ENCODE data around the gene CTNND2. TPM values are rescaled to one million over a fixed set of nuclear protein-coding genes. Genes with fewer than 3 reads are reported as not detected.

CTNND2 gene
- total RNA-seq, 4 donors from 2014 or later, result 8.3 TPM; not detected in 3

DNA sequence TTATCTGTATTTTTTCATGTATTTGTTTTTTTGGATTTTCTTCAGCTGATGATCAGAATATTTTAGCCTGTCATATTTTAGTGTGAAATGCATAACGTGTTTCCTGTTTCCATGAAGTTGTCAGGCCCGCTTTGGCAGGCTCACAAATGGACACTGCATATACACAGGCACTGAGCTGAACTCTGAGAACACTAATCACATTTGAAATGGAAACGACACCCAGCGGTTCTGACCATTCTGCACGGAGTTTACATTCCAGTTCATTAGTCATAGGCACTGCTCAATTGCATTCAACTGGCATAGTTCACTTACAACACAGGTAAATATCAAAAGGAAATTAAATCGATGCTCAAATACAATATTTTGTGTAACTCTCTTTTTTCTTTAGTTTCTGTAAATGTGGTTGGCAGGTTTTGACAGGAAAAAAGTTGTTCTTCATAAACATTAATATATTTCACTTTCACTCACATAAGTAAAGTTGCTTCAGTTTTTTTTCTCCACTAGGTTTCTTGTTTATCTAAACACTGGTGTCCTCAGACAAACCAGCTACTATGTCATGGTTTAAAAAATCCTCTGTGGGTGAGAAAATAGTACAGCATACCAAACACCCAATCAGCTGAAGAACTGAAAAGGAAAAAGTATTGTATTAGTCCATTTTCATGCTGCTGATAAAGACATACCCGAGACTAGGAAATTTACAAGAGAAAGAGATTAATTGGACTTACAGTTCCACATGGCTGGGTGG is 584.2 kb downstream of the CTNND2 start:
- TF ChIP-seq, protein P1, sequence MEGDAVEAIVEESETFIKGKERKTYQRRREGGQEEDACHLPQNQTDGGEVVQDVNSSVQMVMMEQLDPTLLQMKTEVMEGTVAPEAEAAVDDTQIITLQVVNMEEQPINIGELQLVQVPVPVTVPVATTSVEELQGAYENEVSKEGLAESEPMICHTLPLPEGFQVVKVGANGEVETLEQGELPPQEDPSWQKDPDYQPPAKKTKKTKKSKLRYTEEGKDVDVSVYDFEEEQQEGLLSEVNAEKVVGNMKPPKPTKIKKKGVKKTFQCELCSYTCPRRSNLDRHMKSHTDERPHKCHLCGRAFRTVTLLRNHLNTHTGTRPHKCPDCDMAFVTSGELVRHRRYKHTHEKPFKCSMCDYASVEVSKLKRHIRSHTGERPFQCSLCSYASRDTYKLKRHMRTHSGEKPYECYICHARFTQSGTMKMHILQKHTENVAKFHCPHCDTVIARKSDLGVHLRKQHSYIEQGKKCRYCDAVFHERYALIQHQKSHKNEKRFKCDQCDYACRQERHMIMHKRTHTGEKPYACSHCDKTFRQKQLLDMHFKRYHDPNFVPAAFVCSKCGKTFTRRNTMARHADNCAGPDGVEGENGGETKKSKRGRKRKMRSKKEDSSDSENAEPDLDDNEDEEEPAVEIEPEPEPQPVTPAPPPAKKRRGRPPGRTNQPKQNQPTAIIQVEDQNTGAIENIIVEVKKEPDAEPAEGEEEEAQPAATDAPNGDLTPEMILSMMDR (IDR thresholded peaks at IDR 0.05; ENCODE audit: low read depth), result no peak

- TF ChIP-seq, protein P1 (IDR thresholded peaks at IDR 0.05; ENCODE audit: low read depth), result no peak
Measured at GRCh38 chr5:11311731-11312130, 592.5 kb downstream of the CTNND2 start.

DNA sequence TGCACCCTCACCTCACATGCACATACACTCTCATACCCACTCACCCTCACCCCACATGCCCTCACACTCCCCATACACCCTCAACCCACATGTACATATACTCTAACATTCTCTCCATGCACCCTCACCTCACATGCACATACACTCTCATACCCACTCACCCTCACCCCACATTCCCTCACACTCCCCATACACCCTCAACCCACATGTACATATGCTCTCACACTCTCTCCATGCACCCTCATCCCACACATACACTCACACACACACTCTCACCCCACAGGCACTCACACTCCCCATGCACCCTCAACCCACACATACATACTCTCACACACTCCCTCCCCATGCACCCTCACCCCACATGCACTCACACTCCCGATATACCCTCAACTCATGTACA is 593.0 kb downstream of the CTNND2 start:
- TF ChIP-seq, protein P1 (IDR thresholded peaks at IDR 0.05; ENCODE audit: low read depth), result no peak

DNA sequence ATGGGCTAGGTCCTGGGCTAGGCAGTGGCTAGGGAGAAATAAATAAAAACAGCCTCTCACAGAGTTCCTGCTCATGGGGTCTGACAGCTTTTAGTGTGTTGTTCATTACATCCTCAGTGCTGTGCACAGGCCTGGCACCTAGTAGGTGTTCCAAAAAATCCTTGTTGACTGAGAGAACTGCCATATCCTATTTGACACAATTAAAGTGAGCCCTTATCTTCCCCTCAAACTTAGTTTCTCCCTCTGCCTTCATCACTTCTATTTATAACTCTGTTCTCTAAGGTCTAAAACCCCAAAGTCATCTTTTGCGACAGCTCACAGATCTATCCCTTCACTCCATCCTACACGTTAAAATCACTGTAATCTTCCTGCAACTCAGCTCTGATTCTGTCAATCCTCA is 594.1 kb downstream of the CTNND2 start:
- TF ChIP-seq, protein P1 (IDR thresholded peaks at IDR 0.05; ENCODE audit: low read depth), result no peak

GRCh38 chr5:11306365-11306764 is 597.9 kb downstream of the CTNND2 start:
- TF ChIP-seq, protein P1 (IDR thresholded peaks at IDR 0.05; ENCODE audit: low read depth), result no peak

DNA sequence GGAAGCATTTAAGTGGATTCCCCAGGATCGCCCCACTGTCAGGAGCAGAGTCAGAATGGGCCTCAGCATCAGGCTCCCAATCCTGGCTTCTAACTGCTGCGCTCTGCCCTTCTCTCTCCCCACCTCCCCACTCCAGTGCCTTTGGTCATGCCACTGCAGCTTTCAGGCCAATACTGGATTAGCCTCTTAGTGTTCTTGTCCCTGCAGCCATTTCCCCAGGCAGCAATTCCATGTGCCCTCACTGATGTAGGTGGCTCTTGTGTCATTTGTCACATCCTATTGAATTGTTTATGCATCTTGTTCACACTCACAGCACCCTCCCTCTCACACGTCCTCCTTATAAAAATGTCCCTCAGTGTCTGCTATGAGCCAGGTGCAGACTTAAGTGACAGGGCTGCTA is 599.0 kb downstream of the CTNND2 start:
- TF ChIP-seq, protein P1 (IDR thresholded peaks at IDR 0.05; ENCODE audit: low read depth), result no peak

GRCh38 chr5:11304641-11305040 is 599.6 kb downstream of the CTNND2 start:
- TF ChIP-seq, protein P1 (IDR thresholded peaks at IDR 0.05; ENCODE audit: low read depth), result no peak

All from subcutaneous adipose tissue (tissue), 4 donors.